SK-N-SH (cell line): ENCODE data around the gene CLCN1. TPM values are rescaled to one million over a fixed set of nuclear protein-coding genes. Genes with fewer than 3 reads are reported as not detected.

Experiments used
- CTCF ChIA-PET: fragments of 300-600, 350-600 bp; formaldehyde crosslinking; extraction: SDS; loops from one replicate; lab custom pipeline; 2021; lab: Yijun Ruan, JAX
- POLR2A ChIA-PET: fragments of 350-600 bp; sonication (Branson Sonifier 250); formaldehyde crosslinking; extraction: SDS; loops from one replicate; lab custom pipeline; 2020; ENCODE audit warnings: antibody characterized with exemption, inconsistent platforms; lab: Yijun Ruan, JAX
- DNase-seq: peaks from one replicate; pipeline ENCODE4 v3.0.0; 2012
- H2AFZ ChIP-seq: fragments of 200-600 bp; sonication (generic); 2 replicates; pipeline ENCODE4 v1.8.1; 2016; ENCODE audit warnings: antibody characterized with exemption, mild to moderate bottlenecking, low read depth
- H3F3A ChIP-seq: fragments of 200-600 bp; sonication (generic); replicated peaks from 2 replicates; pipeline ENCODE3; 2016; ENCODE audit warnings: antibody characterized with exemption, mild to moderate bottlenecking; ENCODE audit not compliant: insufficient read depth
- H3K27ac ChIP-seq, 2 experiments: fragments of 200-500 bp in 1 of 2; fragments of 200-600 bp in 1 of 2; sonication (Bioruptor generic) in 1 of 2; sonication (generic), shearing (Covaris generic) in 1 of 2; 2 replicates each; pipeline versions ENCODE4 v1.5.1 to v1.6.1; 2014 to 2016; ENCODE audit warnings: low read depth in 2 of 2, inconsistent platforms in 1 of 2, low read length in 1 of 2, mild to moderate bottlenecking in 1 of 2, mixed read lengths in 1 of 2
- H3K27me3 ChIP-seq: fragments of 200-600 bp; sonication (generic), shearing (Covaris generic); 2 replicates; pipeline ENCODE4 v1.6.1; 2016; ENCODE audit warnings: mixed run types; ENCODE audit not compliant: insufficient read depth
- H3K36me3 ChIP-seq, 2 experiments: fragments of 200-500 bp in 1 of 2; fragments of 200-600 bp in 1 of 2; sonication (Bioruptor generic) in 1 of 2; sonication (generic) in 1 of 2; replicated peaks in 1 of 2; 2 replicates each; pipeline versions ENCODE3 to v1.5.1; 2014 to 2016; ENCODE audit warnings: low read length in 1 of 2, mild to moderate bottlenecking in 1 of 2; ENCODE audit not compliant: insufficient read depth in 2 of 2, control insufficient read depth in 1 of 2
- H3K4me1 ChIP-seq, 2 experiments: fragments of 200-500 bp in 1 of 2; fragments of 200-600 bp in 1 of 2; sonication (Bioruptor generic) in 1 of 2; sonication (generic), shearing (Covaris generic) in 1 of 2; 2 replicates each; pipeline versions ENCODE4 v1.5.1 to v1.6.1; 2014 to 2016; ENCODE audit warnings: low read depth in 1 of 2, low read length in 1 of 2, mixed run types in 1 of 2; ENCODE audit not compliant: insufficient read depth in 2 of 2, control insufficient read depth in 1 of 2
- H3K4me2 ChIP-seq: fragments of 200-600 bp; sonication (generic), shearing (Covaris generic); 2 replicates; pipeline ENCODE4 v1.6.1; 2017; ENCODE audit warnings: mixed run types
- H3K4me3 ChIP-seq, 2 experiments: fragments of 200-500 bp in 1 of 2; fragments of 200-600 bp in 1 of 2; sonication (Bioruptor generic) in 1 of 2; sonication (generic), shearing (Covaris generic) in 1 of 2; 2 replicates each; pipeline versions ENCODE4 v1.5.1 to v1.8.1; 2014 to 2016; ENCODE audit warnings: low read depth in 2 of 2, inconsistent platforms in 1 of 2, low read length in 1 of 2, mild to moderate bottlenecking in 1 of 2, mixed read lengths in 1 of 2, moderate library complexity in 1 of 2
- H3K79me2 ChIP-seq: fragments of 200-600 bp; sonication (generic); 2 replicates; pipeline ENCODE4 v1.8.1; 2017; ENCODE audit warnings: mild to moderate bottlenecking; ENCODE audit not compliant: insufficient read depth
- H3K9ac ChIP-seq: fragments of 200-600 bp; sonication (generic); 2 replicates; pipeline ENCODE4 v1.6.1; 2017; ENCODE audit warnings: mixed run types
- H3K9me2 ChIP-seq: fragments of 200-600 bp; sonication (generic); 2 replicates; pipeline ENCODE4 v1.6.1; 2017; ENCODE audit warnings: mixed run types
- H3K9me3 ChIP-seq: fragments of 200-600 bp; sonication (generic); 2 replicates; pipeline ENCODE4 v1.6.1; 2017; ENCODE audit warnings: mixed run types, mild to moderate bottlenecking, moderate library complexity
- H4K20me1 ChIP-seq: fragments of 200-600 bp; sonication (generic); 2 replicates; pipeline ENCODE4 v1.6.1; 2017; ENCODE audit warnings: mild to moderate bottlenecking, mixed run types; ENCODE audit not compliant: insufficient read depth
- EZH2phosphoT487 ChIP-seq: fragments of 200-600 bp; sonication (generic); IDR thresholded peaks from 2 replicates; pipeline ENCODE4 v1.6.1; 2017; ENCODE audit warnings: low read depth, mixed run types, mild to moderate bottlenecking, antibody characterized with exemption, moderate library complexity, borderline replicate concordance
- FOXJ3 ChIP-seq: sonication (generic); formaldehyde crosslinking; IDR thresholded peaks from 2 replicates; pipeline ENCODE4 v1.5.1; 2020; ENCODE audit warnings: mild to moderate bottlenecking, missing genetic modification reagents
- GABPA ChIP-seq: IDR thresholded peaks from 2 replicates; pipeline ENCODE4 v1.4.0; 2012; ENCODE audit warnings: low read depth, mild to moderate bottlenecking
- JUND ChIP-seq: IDR thresholded peaks from 2 replicates; pipeline ENCODE4 v1.4.0; 2012
- MEF2A ChIP-seq: IDR thresholded peaks from 2 replicates; pipeline ENCODE4 v1.4.0; 2012; ENCODE audit warnings: low read depth, borderline replicate concordance
- MXI1 ChIP-seq: IDR thresholded peaks from 2 replicates; pipeline ENCODE4 v1.6.1; 2012; ENCODE audit warnings: mild to moderate bottlenecking, low read depth, low read length, improper control_type of control experiment
- NRF1 ChIP-seq: IDR thresholded peaks from 2 replicates; pipeline ENCODE4 v1.6.1; 2012; ENCODE audit warnings: low read depth, mild to moderate bottlenecking, low read length
- RCOR1 ChIP-seq: fragments of 150-350 bp; IDR thresholded peaks from 2 replicates; pipeline ENCODE4 v1.6.1; 2017; ENCODE audit warnings: antibody characterized with exemption, low read length
- REST ChIP-seq: IDR thresholded peaks from 2 replicates; pipeline ENCODE4 v1.6.1; 2012; ENCODE audit warnings: mild to moderate bottlenecking, low read depth, low read length, moderate library complexity
- SIN3A ChIP-seq: IDR thresholded peaks from 2 replicates; pipeline ENCODE4 v1.6.1; 2012; ENCODE audit warnings: low read depth, mild to moderate bottlenecking, low read length, moderate library complexity, borderline replicate concordance
- SMC3 ChIP-seq: IDR thresholded peaks from 2 replicates; pipeline ENCODE4 v1.6.1; 2012; ENCODE audit warnings: low read depth, low read length, improper control_type of control experiment
- TAF1 ChIP-seq: IDR thresholded peaks from 2 replicates; pipeline ENCODE4 v1.6.1; 2012; ENCODE audit warnings: low read depth, mild to moderate bottlenecking, low read length, moderate library complexity, borderline replicate concordance
- TCF12 ChIP-seq: IDR thresholded peaks from 2 replicates; pipeline ENCODE4 v1.4.0; 2012
- WGBS: methylation state at CpG from one replicate; pipeline ENCODE4 v1.1.6; 2017; ENCODE audit warnings: low lambda C conversion rate; 5-methylcytosine and 5-hydroxymethylcytosine counted together
- polyA plus RNA-seq, 3 experiments: library from polyadenylated mRNA; depleted of rRNA; stranded (reverse); fragments of >200 nt; gene quantifications; 2 replicates each; pipeline ENCODE4 v1.2.3, GENCODE V29; 2012
- TF ChIP-seq, protein P1 (sequence below): IDR thresholded peaks from 2 replicates; pipeline ENCODE4 v1.4.0; 2012; ENCODE audit warnings: low read depth, borderline replicate concordance
- TF ChIP-seq, protein P2 (sequence below): fragments of 150-350 bp; IDR thresholded peaks from 2 replicates; pipeline ENCODE4 v1.6.1; 2016; ENCODE audit warnings: mild to moderate bottlenecking, low read depth, low read length

CLCN1 gene
- polyA plus RNA-seq, 1 of the 3 experiments (the other 2 are of a cell fraction) = 0.12 TPM

DNA sequence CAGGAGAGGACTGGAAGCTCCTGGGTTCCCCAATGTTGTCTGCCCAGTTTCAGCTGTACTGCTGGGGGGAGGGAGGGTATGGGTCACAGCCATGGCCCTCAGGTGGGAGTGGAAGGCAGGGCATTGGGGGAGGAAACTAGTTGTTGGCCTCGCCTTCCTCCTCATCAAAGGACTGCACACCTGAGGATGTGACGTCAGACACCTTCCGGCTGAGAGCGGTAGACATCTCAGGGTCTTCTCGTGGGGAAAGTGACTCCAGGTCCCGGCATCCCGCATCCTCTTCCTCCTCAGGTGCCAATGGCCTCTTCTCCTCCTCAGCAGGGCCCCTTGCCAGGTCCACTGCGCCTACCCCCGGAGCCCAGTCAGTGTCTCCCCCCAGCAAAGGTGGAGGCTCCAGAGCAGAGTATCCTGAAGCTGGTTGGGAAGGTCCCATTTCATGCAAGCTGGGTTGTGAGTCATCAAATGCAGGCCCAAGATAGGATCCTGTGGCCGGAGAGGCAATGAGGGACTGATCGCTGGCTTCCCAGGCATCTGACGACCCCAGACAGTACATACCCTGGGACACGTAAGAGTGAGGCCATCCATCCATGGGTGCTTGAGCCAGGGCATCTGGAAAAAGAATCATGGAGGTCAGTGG lies 40.6 kb downstream of the CLCN1 start:
- Histone ChIP-seq H3K4me3 (no peak overlapping the region), H3K9me2 (no peaks in the 10 kb centered on the region), H3K9ac (no peak overlapping the region), H3K4me2 (no peak overlapping the region), H3K36me3 (peaks cover 0 to 27% of the 10 kb centered on the region in 2 experiments), H3K9me3 (no peaks in the 10 kb centered on the region), H3K79me2 (no peaks in the 10 kb centered on the region), H3F3A (no peaks in the 10 kb centered on the region), H4K20me1 (no peaks in the 10 kb centered on the region), H2AFZ (no peak overlapping the region), H3K27me3 (no peaks in the 10 kb centered on the region), H3K4me1 (no peaks in the 10 kb centered on the region; a peak in 1 of 4 replicates), H3K27ac (no peak overlapping the region)
- WGBS = 80% methylated on average over 10 of the region's 13 CpGs
- no peak for TF ChIP-seq SMC3
- no peak for TF ChIP-seq TAF1
- TF ChIP-seq TCF12 = no peak
- no peak for TF ChIP-seq JUND
- TF ChIP-seq NRF1 = no peak
- TF ChIP-seq, protein P1, sequence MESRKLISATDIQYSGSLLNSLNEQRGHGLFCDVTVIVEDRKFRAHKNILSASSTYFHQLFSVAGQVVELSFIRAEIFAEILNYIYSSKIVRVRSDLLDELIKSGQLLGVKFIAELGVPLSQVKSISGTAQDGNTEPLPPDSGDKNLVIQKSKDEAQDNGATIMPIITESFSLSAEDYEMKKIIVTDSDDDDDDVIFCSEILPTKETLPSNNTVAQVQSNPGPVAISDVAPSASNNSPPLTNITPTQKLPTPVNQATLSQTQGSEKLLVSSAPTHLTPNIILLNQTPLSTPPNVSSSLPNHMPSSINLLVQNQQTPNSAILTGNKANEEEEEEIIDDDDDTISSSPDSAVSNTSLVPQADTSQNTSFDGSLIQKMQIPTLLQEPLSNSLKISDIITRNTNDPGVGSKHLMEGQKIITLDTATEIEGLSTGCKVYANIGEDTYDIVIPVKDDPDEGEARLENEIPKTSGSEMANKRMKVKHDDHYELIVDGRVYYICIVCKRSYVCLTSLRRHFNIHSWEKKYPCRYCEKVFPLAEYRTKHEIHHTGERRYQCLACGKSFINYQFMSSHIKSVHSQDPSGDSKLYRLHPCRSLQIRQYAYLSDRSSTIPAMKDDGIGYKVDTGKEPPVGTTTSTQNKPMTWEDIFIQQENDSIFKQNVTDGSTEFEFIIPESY = no peak
- TF ChIP-seq RCOR1 = no peak
- TF ChIP-seq SIN3A = no peak
- no peak for TF ChIP-seq GABPA
- TF ChIP-seq, protein P2, sequence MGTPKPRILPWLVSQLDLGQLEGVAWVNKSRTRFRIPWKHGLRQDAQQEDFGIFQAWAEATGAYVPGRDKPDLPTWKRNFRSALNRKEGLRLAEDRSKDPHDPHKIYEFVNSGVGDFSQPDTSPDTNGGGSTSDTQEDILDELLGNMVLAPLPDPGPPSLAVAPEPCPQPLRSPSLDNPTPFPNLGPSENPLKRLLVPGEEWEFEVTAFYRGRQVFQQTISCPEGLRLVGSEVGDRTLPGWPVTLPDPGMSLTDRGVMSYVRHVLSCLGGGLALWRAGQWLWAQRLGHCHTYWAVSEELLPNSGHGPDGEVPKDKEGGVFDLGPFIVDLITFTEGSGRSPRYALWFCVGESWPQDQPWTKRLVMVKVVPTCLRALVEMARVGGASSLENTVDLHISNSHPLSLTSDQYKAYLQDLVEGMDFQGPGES = no peak
- TF ChIP-seq MEF2A = no peak
- TF ChIP-seq FOXJ3 (CRISPR knock-in tag) = no peak
- TF ChIP-seq EZH2phosphoT487 = no peak
- TF ChIP-seq REST = no peak
- no peak for TF ChIP-seq MXI1
- CTCF ChIA-PET = interaction anchor here (0.9 to 2.0 kb wide), 3 partner anchors 24 to 822 kb away, joined by 3 to 6 read pairs (median 4); no protein-coding TSS in a partner anchor
- POLR2A ChIA-PET = interaction anchor here (1.6 kb wide), 1 partner anchor 8 kb away, joined by 3 read pairs; no protein-coding TSS in a partner anchor
- no peak for DNase-seq
